HepG2 (cell line): Measurements from ENCODE around the gene CCZ1B. TPM values are rescaled to one million over a fixed set of nuclear protein-coding genes. Genes with fewer than 3 reads are reported as not detected.
"Not testable (repeated sequence)": the region's sequence is repeated elsewhere in the genome, so short reads cannot be mapped to it uniquely, and the experiment has no call there.

Source experiments
- ATAC-seq: fragments of 200-7000 bp; cut with Tn5 transposase; 3 replicates; pipeline ENCODE4 v1.9.1; 2020; ENCODE audit warnings: mild to moderate bottlenecking, moderate library complexity
- BruUV-seq: library from RNA; stranded (reverse); fragments of 400-500 nt; replicated peaks from 2 replicates; lab custom pipeline; 2021; lab: Mats Ljungman, UMichigan
- CTCF ChIA-PET: fragments of 300-600 bp; formaldehyde crosslinking; extraction: SDS; loops from one replicate; lab custom pipeline; 2021; ENCODE audit warnings: low total read pairs, inconsistent platforms, low intra/inter-chr PET ratio; lab: Yijun Ruan, JAX
- POLR2A ChIA-PET: fragments of 350-600 bp; sonication (Branson Sonifier 250); formaldehyde crosslinking; loops from one replicate; lab custom pipeline; 2020; ENCODE audit warnings: antibody characterized with exemption, inconsistent platforms; lab: Yijun Ruan, JAX
- DNase-seq: peaks from one replicate; pipeline ENCODE4 v3.0.0-alpha.2; 2015; ENCODE audit warnings: low spot score
- FAIRE-seq: peaks from 3 replicates; lab custom pipeline; 2011; peaks lifted over from hg19 to GRCh38; lab: Jason Lieb, UNC
- H2AFZ ChIP-seq: one replicate; pipeline ENCODE4 v1.6.1; 2011; ENCODE audit warnings: low read length, inconsistent platforms
- H3K27ac ChIP-seq: fragments of 300-600 bp; 3 replicates; pipeline ENCODE4 v1.8.0; 2011; ENCODE audit warnings: mixed run types, mild to moderate bottlenecking, mixed read lengths, low read length, inconsistent platforms; ENCODE audit not compliant: insufficient read depth; ENCODE audit errors: extremely low read length
- H3K27me3 ChIP-seq, 2 experiments: fragments of 200-600 bp in 1 of 2; 2 replicates in 1 of 2; 3 replicates in 1 of 2; pipeline versions ENCODE4 v1.6.0 to v1.8.0; 2011; ENCODE audit warnings: low read length in 2 of 2, mild to moderate bottlenecking in 2 of 2, moderate library complexity in 2 of 2, inconsistent platforms in 1 of 2; ENCODE audit not compliant: insufficient read depth in 2 of 2, control insufficient read depth in 1 of 2
- H3K36me3 ChIP-seq, 2 experiments: fragments of 200-600 bp in 1 of 2; replicated peaks in 1 of 2; 2 replicates in 1 of 2; 3 replicates in 1 of 2; pipeline versions ENCODE4 v1.5.1 to v1.8.0; 2011; ENCODE audit warnings: low read length in 2 of 2, inconsistent platforms in 1 of 2; ENCODE audit not compliant: insufficient read depth in 2 of 2, control insufficient read depth in 1 of 2
- H3K4me1 ChIP-seq: 2 replicates; pipeline ENCODE4 v1.5.1; 2012; ENCODE audit warnings: low read length, inconsistent platforms; ENCODE audit not compliant: insufficient read depth
- H3K4me2 ChIP-seq: 2 replicates; pipeline ENCODE4 v1.6.0; 2011; ENCODE audit warnings: low read depth, low read length, inconsistent platforms
- H3K4me3 ChIP-seq, 3 experiments: fragments of 200-600 bp in 1 of 3; sonication (generic), shearing (Covaris generic) in 1 of 3; replicated peaks in 1 of 3; 2 replicates each; pipeline ENCODE4 v1.5.1; 2011 to 2016; ENCODE audit warnings: low read length in 3 of 3, inconsistent platforms in 2 of 3, low read depth in 2 of 3, mild to moderate bottlenecking in 2 of 3, control low read depth in 1 of 3, mixed read lengths in 1 of 3; ENCODE audit not compliant: insufficient read depth in 1 of 3
- H3K79me2 ChIP-seq: one replicate; pipeline ENCODE4 v1.6.1; 2011; ENCODE audit warnings: low read length, inconsistent platforms; ENCODE audit not compliant: insufficient read depth
- H3K9ac ChIP-seq: 2 replicates; pipeline ENCODE4 v1.6.0; 2011; ENCODE audit warnings: mild to moderate bottlenecking, low read depth, low read length, inconsistent platforms; ENCODE audit not compliant: insufficient read depth
- H3K9me3 ChIP-seq: 2 replicates; pipeline ENCODE4 v1.5.1; 2012; ENCODE audit warnings: mild to moderate bottlenecking, low read length
- H4K20me1 ChIP-seq: 2 replicates; pipeline ENCODE4 v1.6.0; 2011; ENCODE audit warnings: inconsistent platforms, mild to moderate bottlenecking, low read length, moderate library complexity; ENCODE audit not compliant: insufficient read depth
- NFYB ChIP-seq: sonication (generic); formaldehyde crosslinking; IDR thresholded peaks from 2 replicates; pipeline ENCODE4 v1.4.0; 2020; ENCODE audit warnings: missing genetic modification reagents
- NFYC ChIP-seq: IDR thresholded peaks from 2 replicates; pipeline ENCODE4 v1.6.1; 2016; ENCODE audit warnings: missing genetic modification reagents, missing compliant biosample characterization
- ZNF121 ChIP-seq: sonication (generic); formaldehyde crosslinking; IDR thresholded peaks from 2 replicates; pipeline ENCODE4 v1.5.0; 2020; ENCODE audit warnings: mild to moderate bottlenecking, missing genetic modification reagents
- ZNF770 ChIP-seq: sonication (generic); formaldehyde crosslinking; IDR thresholded peaks from 2 replicates; pipeline ENCODE4 v1.5.0; 2020; ENCODE audit warnings: mild to moderate bottlenecking, missing genetic modification reagents
- WGBS: methylation state at CpG from one replicate; pipeline ENCODE4 v1.1.6; 2017; ENCODE audit warnings: low lambda C conversion rate; 5-methylcytosine and 5-hydroxymethylcytosine counted together
- in situ Hi-C: cut with HindIII; loops from 2 replicates; pipeline ENCODE4 v1.10.0; 2017; ENCODE audit warnings: low pct_unique_long_range_greater_than_20kb; ENCODE audit not compliant: extremely low pct_ligation_motif_present
- intact Hi-C: fragments of 100-400 bp; cut with micrococcal nuclease; formaldehyde crosslinking; loops from one replicate; pipeline ENCODE4 v1.10.0; 2022; ENCODE audit not compliant: unreplicated experiment
- polyA plus RNA-seq, 8 experiments: library from polyadenylated mRNA; depleted of rRNA in 3 of 8; stranded (reverse) in 7 of 8; unstranded in 1 of 8; fragments of >200 nt; fragmentation: Illumina TruSeq in 4 of 8; extraction: Trizol in 4 of 8; gene quantifications; 2 replicates each; pipeline versions ENCODE4 v1.2.1 to v1.2.3, GENCODE V29; 2011 to 2016; ENCODE audit warnings: low read depth in 4 of 8, missing spikeins in 1 of 8, mixed read lengths in 1 of 8; ENCODE audit not compliant: insufficient read depth in 1 of 8
- total RNA-seq, 5 experiments: library from RNA; depleted of rRNA; stranded (reverse); fragments of >200 nt; fragmentation: Illumina TruSeq; extraction: Trizol; gene quantifications; 2 replicates each; pipeline ENCODE4 v1.2.3, GENCODE V29; 2016; ENCODE audit warnings: low read depth in 1 of 5

CCZ1B gene
- total and polyA plus RNA-seq, 2 of the 13 experiments (the other 11 are each of a cell fraction or from before 2014, with no cell fraction given), result 24.4 to 50.0 TPM

DNA sequence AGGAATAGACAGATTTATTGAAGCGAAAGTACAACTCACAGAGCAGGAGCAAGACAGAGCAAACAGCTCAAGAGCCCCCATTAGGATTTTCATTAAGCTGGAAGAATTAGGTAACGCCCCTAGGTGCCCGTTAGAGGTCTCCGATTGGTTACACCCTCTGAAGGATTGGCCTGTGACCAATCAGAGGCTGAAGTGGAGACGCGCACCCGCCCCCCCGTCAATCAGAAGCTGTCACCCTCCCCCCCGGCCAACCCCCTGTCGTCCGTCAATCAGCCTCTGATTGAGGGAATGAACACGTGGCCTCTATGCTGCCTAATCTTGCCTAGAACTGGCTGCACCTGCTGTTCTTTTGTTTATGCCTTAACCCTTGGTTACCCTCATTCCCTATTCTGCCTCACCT lies 1.1 kb upstream of the CCZ1B start:
- POLR2A ChIA-PET, H3K9ac ChIP-seq, H3K79me2 ChIP-seq, H4K20me1 ChIP-seq, in situ Hi-C loops, intact Hi-C loops, CTCF ChIA-PET, BruUV-seq, H3K4me3 ChIP-seq, H2AFZ ChIP-seq, ATAC-seq, H3K36me3 ChIP-seq, H3K9me3 ChIP-seq, H3K27me3 ChIP-seq, FAIRE-seq, H3K27ac ChIP-seq, H3K4me2 ChIP-seq, DNase-seq: not testable (repeated sequence)
- TF ChIP-seq NFYB (CRISPR knock-in tag) (peak; percentile 41; the same call in 1 of the 2 replicates), NFYC (CRISPR knock-in tag) (peak; percentile 37; the same call in 1 of the 2 replicates)
- 84% methylated on average over 12 of the region's 12 CpGs for WGBS
- H3K4me1 ChIP-seq, result peaks cover 23% of the 10 kb centered on the region

DNA sequence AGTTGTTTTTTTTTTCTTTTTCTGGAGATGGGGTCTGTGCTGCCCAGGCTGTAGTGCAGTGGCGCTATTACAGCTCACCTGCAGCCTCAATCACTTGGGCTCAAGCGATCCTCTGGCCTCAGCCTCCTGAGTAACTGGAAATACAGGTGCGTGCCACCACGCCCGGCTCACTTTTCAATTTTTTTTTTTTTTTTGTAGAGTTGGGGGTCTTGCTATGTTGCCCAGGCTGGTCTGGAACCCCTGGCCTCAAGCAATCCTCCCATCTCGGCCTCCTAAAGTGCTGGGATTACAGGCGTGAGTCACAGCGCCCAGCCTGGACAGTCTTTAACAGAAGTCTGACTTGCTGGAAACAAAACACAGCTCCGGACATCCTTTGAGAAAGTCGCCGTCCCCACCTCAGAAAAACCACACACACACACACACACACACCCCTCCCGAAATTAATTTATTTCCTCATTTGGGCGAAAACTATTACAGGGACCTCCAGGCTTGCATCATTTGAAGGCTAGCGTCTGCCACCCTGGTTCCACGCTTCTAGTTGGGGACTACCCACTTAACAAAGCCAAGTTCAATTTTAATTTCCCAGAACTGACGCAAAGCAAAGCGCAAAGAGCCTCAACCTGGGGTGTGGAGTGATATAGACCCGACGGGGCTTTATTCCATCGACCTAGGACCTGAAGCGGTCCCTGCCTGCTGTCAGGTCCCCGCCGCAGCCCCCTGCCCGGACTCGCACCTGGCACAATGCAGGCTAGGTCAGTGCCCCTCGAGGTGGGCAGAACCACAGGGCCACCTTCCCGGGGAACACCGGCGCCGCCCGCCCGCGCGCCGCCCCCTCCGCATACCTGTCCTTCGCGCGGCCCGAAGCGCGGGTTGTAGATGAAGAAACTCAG lies 594 bp downstream of the CCZ1B start:
- Histone ChIP-seq H3K4me3 (peak overlapping the region in 2 of 3 experiments; percentile 43 to 52; a peak in 3 of 6 replicates), H3K4me1 (peaks cover 12% of the 10 kb centered on the region), H3K4me2 (peak overlapping the region; percentile 36; the same call in 1 of the 2 replicates)
- H3K79me2 ChIP-seq, intact Hi-C loops, DNase-seq, H3K27me3 ChIP-seq, POLR2A ChIA-PET, FAIRE-seq, H3K9ac ChIP-seq, BruUV-seq, CTCF ChIA-PET, H4K20me1 ChIP-seq, H2AFZ ChIP-seq, in situ Hi-C loops, H3K36me3 ChIP-seq, H3K9me3 ChIP-seq, H3K27ac ChIP-seq: not testable (repeated sequence)
- peak; percentile 34 for ATAC-seq
- TF ChIP-seq ZNF770 (CRISPR knock-in tag) (peak; percentile 89), ZNF121 (CRISPR knock-in tag) (peak; percentile 67)
- 13% methylated on average over 15 of the region's 42 CpGs for WGBS

- WGBS, result 96% methylated on average over 6 of the region's 6 CpGs
- FAIRE-seq, H3K36me3 ChIP-seq, H3K9ac ChIP-seq, H3K4me2 ChIP-seq, intact Hi-C loops, H4K20me1 ChIP-seq, H3K27me3 ChIP-seq, H3K4me1 ChIP-seq, POLR2A ChIA-PET, BruUV-seq, ATAC-seq, CTCF ChIA-PET, H3K79me2 ChIP-seq, DNase-seq, in situ Hi-C loops, H3K27ac ChIP-seq, H2AFZ ChIP-seq, H3K4me3 ChIP-seq, H3K9me3 ChIP-seq: not testable (repeated sequence)
These were observed 4.5 kb downstream of the CCZ1B start for GRCh38 chr7:6821622-6822021.
